ENCODE results near the gene SMIM23.
A peak's percentile ranks its signal among the peaks of the same experiment; 100 is the strongest.

SMIM23 gene

DNA sequence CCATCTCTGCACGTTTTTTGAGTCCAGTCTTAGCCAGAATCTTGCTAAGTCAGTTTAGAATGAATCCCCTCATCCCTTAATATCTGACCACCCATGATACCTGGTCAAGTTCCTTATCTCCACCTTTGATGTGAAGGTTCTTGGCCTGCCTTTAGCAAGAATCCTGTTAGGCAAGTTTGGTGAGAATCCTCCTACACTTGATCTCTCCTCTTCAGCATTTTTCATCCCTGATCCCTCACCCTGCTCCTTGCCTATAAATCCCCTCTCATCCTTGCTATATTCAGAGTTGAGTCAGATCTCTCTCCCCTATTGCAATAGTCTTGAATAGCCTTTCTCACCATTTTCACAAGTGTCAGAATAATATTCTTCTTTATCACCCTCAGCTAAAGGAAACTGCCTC is 31.0 kb downstream of the SMIM23 start:
- DNase-seq (ENCODE audit: low read depth, low spot score), result peak; percentile 10

GRCh38 chr5:171820561-171820960 is 34.9 kb downstream of the SMIM23 start:
- DNase-seq (ENCODE audit: low read depth, low spot score), result no peak

DNA sequence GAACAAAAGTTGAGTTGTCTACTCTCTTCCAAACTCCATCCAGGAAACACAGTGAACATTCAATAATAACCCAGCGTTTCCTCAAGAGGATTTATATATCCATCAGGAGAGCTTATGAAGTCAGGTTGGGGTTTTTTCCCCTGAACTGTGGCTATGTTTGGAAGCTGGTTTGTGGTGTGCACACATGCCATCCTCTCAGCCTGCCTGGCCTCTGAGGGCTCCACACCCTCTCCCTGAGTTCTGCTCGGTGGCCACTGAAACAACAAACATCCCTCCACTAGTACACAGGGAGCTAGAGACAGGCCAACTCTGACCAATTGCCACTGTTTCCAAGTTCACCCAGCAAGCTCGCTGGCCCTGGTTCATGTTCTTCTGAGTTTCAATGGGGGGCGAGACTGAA is 35.7 kb downstream of the SMIM23 start:
- no peak for DNase-seq (ENCODE audit: low read depth, low spot score)

- DNase-seq (ENCODE audit: low read depth, low spot score), result no peak
Observed at GRCh38 chr5:171823269-171823668, 37.7 kb downstream of the SMIM23 start.

DNA sequence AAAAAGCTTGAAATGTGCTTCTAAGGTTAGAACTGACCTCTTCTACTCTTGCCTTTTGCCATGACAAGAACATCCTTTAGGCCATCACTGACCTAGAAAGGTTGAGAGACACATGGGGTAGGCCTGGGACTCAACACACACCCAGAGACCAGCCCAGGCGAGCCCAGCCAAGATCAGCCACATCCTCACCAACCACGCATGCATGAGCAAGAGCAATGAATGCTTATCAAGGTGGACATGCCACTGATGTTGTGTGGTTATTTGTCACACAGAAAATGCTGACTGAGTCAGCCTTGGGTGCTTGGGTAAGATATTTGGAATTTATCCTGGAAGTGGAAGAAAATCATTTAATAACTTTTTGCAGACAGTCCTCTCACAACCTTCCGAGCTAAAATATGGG is 39.4 kb downstream of the SMIM23 start:
- DNase-seq (ENCODE audit: low read depth, low spot score), result no peak

GRCh38 chr5:171826132-171826531 is 40.5 kb downstream of the SMIM23 start:
- no peak for DNase-seq (ENCODE audit: low read depth, low spot score)

DNA sequence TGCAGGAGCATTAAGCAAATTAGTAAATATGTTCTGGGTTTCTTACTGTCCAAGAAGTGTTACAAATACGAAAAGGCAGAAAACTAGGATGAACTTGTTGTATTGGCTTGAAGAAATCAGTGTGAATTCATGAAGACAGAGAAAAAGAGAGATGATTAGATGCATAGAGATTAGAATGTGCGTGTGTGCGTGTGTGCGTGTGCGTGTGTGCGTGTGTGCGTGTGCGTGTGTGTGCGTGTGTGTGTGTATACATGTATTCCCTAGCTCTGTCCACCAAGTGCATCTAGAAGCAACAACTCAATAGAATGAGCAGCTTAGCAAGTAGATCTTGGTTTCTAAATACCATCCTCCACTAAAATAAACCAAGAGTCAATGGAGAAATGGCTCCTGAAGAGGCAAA is 41.5 kb downstream of the SMIM23 start:
- DNase-seq (ENCODE audit: low read depth, low spot score), result no peak

- no peak for DNase-seq (ENCODE audit: low read depth, low spot score)
Observed at GRCh38 chr5:171830686-171831085, 45.1 kb downstream of the SMIM23 start.

DNA sequence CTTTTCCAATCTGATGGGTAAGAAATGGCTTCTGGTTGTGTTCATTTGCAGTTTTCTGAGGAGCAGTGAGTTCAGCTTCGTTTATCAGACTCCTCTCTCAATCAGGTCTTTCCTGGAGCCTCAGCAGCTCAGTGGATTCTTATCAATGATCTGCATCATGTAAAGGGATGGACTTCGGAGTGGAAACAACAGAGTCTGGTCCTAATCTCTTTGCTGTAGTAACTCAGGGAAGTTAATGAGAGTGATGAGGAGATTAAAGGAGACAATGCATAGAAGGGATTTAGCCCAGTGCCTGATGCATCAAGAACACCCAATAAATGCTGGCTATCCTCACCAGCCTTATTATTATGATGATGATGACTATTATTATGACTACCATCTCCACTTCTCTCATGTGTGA is 47.2 kb downstream of the SMIM23 start:
- no peak for DNase-seq (ENCODE audit: low read depth, low spot score)

DNA sequence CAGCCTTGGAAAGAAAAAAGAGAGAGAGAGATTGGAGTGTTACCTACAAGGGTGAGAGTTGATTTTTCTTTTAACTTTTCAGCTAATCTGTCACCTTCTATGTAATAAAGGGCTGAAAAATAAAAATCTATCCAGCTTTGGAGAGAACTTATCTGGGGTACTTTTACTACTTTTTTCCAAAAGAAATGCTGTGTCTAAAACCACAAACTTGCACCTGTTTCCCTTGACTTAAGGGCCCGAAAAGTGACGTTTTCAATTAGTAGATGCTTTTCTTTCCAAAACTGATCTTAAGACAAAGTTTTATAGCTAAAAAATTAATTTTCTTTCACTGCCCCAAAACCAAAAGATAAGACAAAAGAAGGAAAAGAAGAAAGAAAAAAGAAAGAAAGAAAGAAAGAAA is 48.8 kb downstream of the SMIM23 start:
- no peak for DNase-seq (ENCODE audit: low read depth, low spot score)

GRCh38 chr5:171835066-171835465 is 49.4 kb downstream of the SMIM23 start:
- DNase-seq (ENCODE audit: low read depth, low spot score), result peak; percentile 63

- no peak for DNase-seq (ENCODE audit: low read depth, low spot score)
Observed at GRCh38 chr5:171837522-171837921, 51.9 kb downstream of the SMIM23 start.

DNA sequence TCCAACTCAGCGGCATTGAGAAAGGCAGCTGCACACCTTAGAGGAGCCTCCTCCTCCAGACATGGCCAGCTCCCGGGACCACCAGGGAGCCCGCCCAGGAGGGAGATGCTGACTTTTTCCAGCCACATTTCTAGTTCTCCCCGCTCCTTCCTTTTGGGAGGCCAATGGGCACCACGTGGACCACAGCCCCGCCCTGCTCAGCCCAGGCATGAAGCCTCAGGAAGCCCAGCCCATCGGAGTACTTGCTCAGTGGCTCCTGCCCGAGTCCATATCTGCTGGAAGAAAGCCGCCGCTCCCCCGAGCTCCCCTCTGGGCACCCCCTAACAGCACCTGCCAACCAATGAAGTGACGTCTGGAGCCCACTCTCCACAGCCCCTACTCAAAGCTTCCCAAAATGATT is 52.4 kb downstream of the SMIM23 start:
- no peak for DNase-seq (ENCODE audit: low read depth, low spot score)

DNA sequence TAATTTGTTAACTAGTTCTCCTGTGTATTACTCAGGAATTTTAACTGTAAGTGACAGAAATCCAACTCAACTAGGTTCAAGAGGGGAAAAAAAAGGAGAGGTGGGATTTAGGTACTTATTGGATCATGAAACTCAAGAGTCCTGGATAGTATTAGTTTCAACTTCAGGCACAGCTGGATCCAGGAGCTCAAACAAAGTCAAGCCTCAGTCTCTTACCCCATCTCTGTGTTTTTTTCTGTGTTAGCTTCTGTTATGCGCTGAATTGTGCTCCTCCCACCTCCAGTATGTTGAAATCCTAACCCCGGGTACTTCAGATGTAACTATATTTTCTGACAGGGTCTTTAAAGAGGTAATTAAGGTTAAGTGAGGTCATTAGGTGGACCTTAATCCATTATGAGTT is 53.5 kb downstream of the SMIM23 start:
- DNase-seq (ENCODE audit: low read depth, low spot score), result no peak

DNA sequence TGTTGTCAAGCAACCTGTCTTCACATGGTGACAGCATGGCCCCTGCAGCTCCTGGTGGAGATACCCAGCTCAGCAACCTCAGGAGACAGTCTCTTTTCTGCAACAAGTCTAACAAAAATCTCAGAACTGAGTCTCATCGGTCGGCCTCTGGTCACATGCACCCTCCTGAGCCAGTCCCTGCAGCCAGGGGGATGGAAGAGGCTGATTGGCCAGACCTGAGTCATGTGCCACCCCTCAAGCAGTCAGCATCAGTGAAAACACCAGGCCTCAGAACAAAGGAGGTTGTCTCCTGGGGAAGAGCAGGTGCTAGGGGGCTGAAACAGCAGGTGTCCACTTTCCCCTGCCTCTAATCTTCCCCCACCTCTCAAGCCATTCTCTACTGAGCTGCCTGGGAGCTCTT is 54.4 kb downstream of the SMIM23 start:
- peak; percentile 71 for DNase-seq (ENCODE audit: low read depth, low spot score)
